PFSK-1 (cell line): ENCODE data around the gene GRAMD1A.

ENCODE experiments used
- FOXP2 ChIP-seq: optimal IDR thresholded peaks from 2 replicates; pipeline ENCODE3; 2011; ENCODE audit warnings: borderline replicate concordance, control low read depth, inconsistent platforms; ENCODE audit not compliant: insufficient read depth; ENCODE audit errors: extremely low read length, extremely low read depth
- POLR2AphosphoS5 ChIP-seq: IDR thresholded peaks from 2 replicates; pipeline ENCODE4 v1.6.1; 2012; ENCODE audit warnings: low read depth, mild to moderate bottlenecking, control low read depth, low read length, moderate library complexity
- SIN3A ChIP-seq: IDR thresholded peaks from 2 replicates; pipeline ENCODE4 v1.6.1; 2012; ENCODE audit warnings: mild to moderate bottlenecking, low read length, moderate library complexity, borderline replicate concordance; ENCODE audit not compliant: insufficient read depth
- TAF1 ChIP-seq: IDR thresholded peaks from 2 replicates; pipeline ENCODE4 v1.6.1; 2012; ENCODE audit warnings: low read length, control low read depth, borderline replicate concordance; ENCODE audit not compliant: insufficient read depth
- TF ChIP-seq, protein P1 (sequence below), 2 experiments: IDR thresholded peaks; 2 replicates each; pipeline versions ENCODE4 v1.6.1 to v1.8.0; 2011 to 2012; ENCODE audit warnings: low read depth in 2 of 2, low read length in 2 of 2, control low read depth in 1 of 2, inconsistent platforms in 1 of 2, mild to moderate bottlenecking in 1 of 2, moderate library complexity in 1 of 2; ENCODE audit not compliant: insufficient read depth in 1 of 2

GRAMD1A gene

DNA sequence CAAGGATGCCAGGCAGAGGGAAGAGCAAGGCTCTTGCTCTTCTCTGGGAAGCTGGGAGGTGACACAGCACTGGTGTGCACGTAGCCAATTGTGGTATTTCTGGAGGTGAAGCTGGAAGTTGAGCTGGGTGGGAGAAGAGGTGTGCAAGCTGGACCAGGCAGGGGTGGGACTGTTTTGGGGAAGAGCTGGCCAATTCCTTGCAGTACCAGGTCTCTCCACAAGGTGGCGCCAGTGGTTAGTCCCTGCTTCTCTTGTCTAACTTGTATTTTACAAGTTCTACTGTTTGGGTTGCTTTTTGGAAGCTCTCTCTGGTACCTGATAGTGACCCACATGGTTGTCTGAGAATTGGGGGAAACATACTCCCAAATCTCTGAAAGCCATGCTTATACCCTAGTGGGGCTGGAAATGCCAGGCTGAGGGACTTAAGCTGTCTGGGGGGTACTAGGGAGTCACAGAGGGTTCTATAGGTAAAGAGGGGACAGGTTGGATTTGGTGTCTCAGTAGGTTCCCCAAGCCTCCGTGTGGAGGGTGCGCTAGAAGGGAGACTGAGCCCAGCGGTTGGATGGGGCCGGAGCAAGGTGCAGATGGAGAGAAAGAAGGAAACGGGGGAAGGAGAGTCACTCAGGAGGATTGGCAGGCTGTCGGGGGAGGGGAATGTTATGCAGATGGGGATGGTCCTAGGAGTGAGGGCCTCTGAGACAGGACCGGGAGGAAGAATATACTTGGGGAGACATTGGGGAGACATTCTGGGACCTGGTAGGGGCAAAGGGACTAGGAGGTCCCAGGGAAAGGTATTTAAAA is 44.4 kb downstream of the GRAMD1A start:
- TF ChIP-seq POLR2AphosphoS5 (no peak), SIN3A (no peak), FOXP2 (no peak)
- TF ChIP-seq, protein P1, sequence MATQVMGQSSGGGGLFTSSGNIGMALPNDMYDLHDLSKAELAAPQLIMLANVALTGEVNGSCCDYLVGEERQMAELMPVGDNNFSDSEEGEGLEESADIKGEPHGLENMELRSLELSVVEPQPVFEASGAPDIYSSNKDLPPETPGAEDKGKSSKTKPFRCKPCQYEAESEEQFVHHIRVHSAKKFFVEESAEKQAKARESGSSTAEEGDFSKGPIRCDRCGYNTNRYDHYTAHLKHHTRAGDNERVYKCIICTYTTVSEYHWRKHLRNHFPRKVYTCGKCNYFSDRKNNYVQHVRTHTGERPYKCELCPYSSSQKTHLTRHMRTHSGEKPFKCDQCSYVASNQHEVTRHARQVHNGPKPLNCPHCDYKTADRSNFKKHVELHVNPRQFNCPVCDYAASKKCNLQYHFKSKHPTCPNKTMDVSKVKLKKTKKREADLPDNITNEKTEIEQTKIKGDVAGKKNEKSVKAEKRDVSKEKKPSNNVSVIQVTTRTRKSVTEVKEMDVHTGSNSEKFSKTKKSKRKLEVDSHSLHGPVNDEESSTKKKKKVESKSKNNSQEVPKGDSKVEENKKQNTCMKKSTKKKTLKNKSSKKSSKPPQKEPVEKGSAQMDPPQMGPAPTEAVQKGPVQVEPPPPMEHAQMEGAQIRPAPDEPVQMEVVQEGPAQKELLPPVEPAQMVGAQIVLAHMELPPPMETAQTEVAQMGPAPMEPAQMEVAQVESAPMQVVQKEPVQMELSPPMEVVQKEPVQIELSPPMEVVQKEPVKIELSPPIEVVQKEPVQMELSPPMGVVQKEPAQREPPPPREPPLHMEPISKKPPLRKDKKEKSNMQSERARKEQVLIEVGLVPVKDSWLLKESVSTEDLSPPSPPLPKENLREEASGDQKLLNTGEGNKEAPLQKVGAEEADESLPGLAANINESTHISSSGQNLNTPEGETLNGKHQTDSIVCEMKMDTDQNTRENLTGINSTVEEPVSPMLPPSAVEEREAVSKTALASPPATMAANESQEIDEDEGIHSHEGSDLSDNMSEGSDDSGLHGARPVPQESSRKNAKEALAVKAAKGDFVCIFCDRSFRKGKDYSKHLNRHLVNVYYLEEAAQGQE (IDR thresholded peaks at IDR 0.05; ENCODE audit: insufficient read depth in 1 of 2, low read depth in 2 of 2, low read length in 2 of 2): no peak

DNA sequence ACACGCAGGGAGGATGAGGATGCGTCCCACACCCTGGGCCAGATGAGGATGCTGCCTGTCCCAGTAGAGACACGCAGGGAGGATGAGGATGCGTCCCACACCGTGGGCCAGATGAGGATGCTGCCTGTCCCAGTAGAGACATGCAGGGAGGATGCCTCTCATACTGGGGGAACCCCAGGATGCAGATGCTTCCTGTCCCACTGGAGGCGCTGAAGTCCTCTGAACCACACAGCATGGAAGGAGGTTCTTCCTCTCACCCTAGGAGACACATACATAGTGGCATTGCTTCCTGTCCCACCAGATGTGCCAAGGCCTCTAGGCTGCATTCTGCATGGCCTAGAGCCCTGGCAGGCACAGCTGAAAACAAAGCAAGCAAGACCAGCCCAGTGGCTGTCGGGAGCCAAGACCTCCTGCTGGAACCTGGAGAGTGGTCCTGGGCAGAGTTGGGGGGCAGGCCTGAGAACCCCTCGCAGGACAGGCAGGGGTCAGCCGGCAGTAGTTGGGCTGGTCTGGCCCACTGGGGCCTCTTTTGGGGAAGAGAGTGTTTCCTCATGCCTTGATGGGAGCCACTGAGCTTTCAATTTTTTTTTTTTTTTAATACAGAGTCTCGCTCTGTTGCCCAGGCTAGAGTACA is 45.7 kb downstream of the GRAMD1A start:
- no peak for TF ChIP-seq FOXP2
- TF ChIP-seq SIN3A: no peak
- no peak for TF ChIP-seq TAF1
- TF ChIP-seq POLR2AphosphoS5: no peak
- TF ChIP-seq, protein P1 (IDR thresholded peaks at IDR 0.05; ENCODE audit: insufficient read depth in 1 of 2, low read depth in 2 of 2, low read length in 2 of 2): no peak

DNA sequence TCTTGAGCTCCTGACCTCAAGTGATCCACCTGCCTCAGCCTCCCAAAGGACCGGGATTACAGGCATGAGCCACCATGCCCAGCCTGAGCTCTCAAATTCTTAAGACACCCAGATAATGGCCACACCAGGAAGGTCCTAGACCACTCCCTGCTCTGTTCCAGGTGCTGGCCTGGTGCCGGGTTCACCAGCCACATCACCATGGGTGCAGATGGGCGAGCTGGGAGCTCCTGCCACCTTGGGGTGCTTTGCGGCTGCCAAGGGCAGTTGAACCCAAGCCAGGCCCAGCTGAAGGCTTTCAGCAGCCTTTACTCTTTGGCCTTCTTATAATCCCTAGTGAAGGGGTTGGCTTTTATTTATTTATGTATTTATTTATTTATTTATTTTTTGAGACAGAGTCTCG is 46.3 kb downstream of the GRAMD1A start:
- TF ChIP-seq TAF1 (no peak), FOXP2 (no peak), POLR2AphosphoS5 (no peak), SIN3A (no peak)
- TF ChIP-seq, protein P1 (IDR thresholded peaks at IDR 0.05; ENCODE audit: insufficient read depth in 1 of 2, low read depth in 2 of 2, low read length in 2 of 2): no peak

DNA sequence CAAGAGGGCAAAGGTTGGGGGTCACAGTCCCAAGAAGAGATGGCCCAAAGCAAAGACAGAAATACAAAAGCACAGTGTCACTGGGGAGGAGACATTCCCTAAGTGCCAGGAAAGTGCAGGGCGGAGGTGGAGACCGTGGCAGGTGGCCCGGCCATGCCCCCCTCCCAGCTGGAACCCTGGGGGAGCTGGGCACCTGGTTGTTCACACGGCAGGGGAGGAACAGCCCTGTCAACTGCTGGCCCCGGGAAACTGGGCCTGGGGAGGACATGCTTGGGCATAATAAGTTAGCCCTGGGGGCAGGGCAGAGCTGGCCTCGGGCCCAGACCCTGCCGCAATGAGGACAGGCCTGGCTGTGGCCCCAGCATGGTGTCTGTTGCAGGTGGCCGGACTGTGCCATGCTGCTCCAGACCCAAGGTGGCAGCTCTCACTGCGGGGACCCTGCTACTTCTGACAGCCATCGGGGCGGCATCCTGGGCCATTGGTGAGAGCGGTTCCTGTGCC is 48.8 kb downstream of the GRAMD1A start:
- TF ChIP-seq, protein P1 (IDR thresholded peaks at IDR 0.05; ENCODE audit: insufficient read depth in 1 of 2, low read depth in 2 of 2, low read length in 2 of 2): no peak
- TF ChIP-seq FOXP2 (no peak), POLR2AphosphoS5 (no peak), SIN3A (no peak), TAF1 (no peak)
